RWPE1 (cell line): ENCODE results near the gene SEMA7A.
A peak's percentile ranks its signal among the peaks of the same experiment; 100 is the strongest.

Experiments
- CTCF ChIA-PET: fragments of 350-600 bp; sonication (Branson Sonifier 250); formaldehyde crosslinking; extraction: SDS; loops from one replicate; lab custom pipeline; 2021; lab: Yijun Ruan, JAX
- POLR2A ChIA-PET: fragments of 400-600 bp; formaldehyde crosslinking; extraction: SDS; loops from one replicate; lab custom pipeline; 2020; ENCODE audit warnings: antibody characterized with exemption; ENCODE audit not compliant: low non-redundant PET; lab: Yijun Ruan, JAX
- DNase-seq: peaks from one replicate; pipeline ENCODE4 v3.0.0; 2012; ENCODE audit warnings: low spot score
- H3K27ac ChIP-seq: fragments of 450-650 bp; 2 replicates; pipeline ENCODE4 v1.5.1; 2017
- CTCF ChIP-seq: fragments of 450-650 bp; conservative IDR thresholded peaks from 2 replicates; pipeline ENCODE4 v1.5.1; 2017; ENCODE audit warnings: low read depth, mild to moderate bottlenecking

The SEMA7A gene

GRCh38 chr15:74427607-74428441 lies 5.9 kb downstream of the SEMA7A start:
- H3K27ac ChIP-seq = 0 out of 2 replicates have a peak overlapping the region, but pooled peaks have one; percentile 9
- DNase-seq = no peak
- no peak for TF ChIP-seq CTCF
- ChIA-PET POLR2A (no interaction called here), CTCF (interaction anchor here (0.6 to 1.6 kb wide), 2 partner anchors 45 to 98 kb away, joined by 3 to 6 read pairs; no protein-coding TSS in a partner anchor)

GRCh38 chr15:74426404-74427281 lies 7.1 kb downstream of the SEMA7A start:
- ChIA-PET POLR2A (no interaction called here), CTCF (interaction anchor here (0.7 kb wide), 1 partner anchor 13 kb away, joined by 4 read pairs; no protein-coding TSS in a partner anchor)
- no peak for TF ChIP-seq CTCF
- peak overlapping the region; percentile 20 for H3K27ac ChIP-seq
- no peak for DNase-seq

- no peak for DNase-seq
- ChIA-PET CTCF (interaction anchor here (2.5 kb wide), 1 partner anchor 52 kb away, joined by 9 read pairs; no protein-coding TSS in a partner anchor), POLR2A (no interaction called here)
- no peak overlapping the region for H3K27ac ChIP-seq
- TF ChIP-seq CTCF = no peak
Measured at GRCh38 chr15:74425630-74426029, 8.1 kb downstream of the SEMA7A start.

- ChIA-PET CTCF (interaction anchor here (2.5 kb wide), 1 partner anchor 51 kb away, joined by 9 read pairs; no protein-coding TSS in a partner anchor), POLR2A (interaction anchor here (0.6 kb wide), 1 partner anchor 1294 kb away, joined by 3 read pairs; no protein-coding TSS in a partner anchor)
- DNase-seq = no peak
- H3K27ac ChIP-seq = peak overlapping the region; percentile 84; the same call in 1 of the 2 replicates
- no peak for TF ChIP-seq CTCF
Measured at GRCh38 chr15:74424901-74425528, 8.7 kb downstream of the SEMA7A start.

GRCh38 chr15:74423431-74424257 lies 10.1 kb downstream of the SEMA7A start:
- POLR2A ChIA-PET = no interaction called here
- no peak for TF ChIP-seq CTCF

More at GRCh38 chr15:74423431-74424257, 10.1 kb downstream of the SEMA7A start:
- peak; percentile 77 for DNase-seq
- CTCF ChIA-PET = interaction anchor here (1.8 to 2.5 kb wide), 2 partner anchors 41 to 50 kb away, joined by 6 to 9 read pairs; no protein-coding TSS in a partner anchor
- peak overlapping the region; percentile 84 for H3K27ac ChIP-seq
